Inflammatory macrophage treated with lipopolysaccharide for 1 hour (primary cell): Measurements from ENCODE around the gene DMBX1.

ENCODE experiments used
- DNase-seq, 2 donors: peaks; one replicate each; pipeline ENCODE4 v3.0.0-alpha.2; 2020 to 2022

The DMBX1 gene

DNA sequence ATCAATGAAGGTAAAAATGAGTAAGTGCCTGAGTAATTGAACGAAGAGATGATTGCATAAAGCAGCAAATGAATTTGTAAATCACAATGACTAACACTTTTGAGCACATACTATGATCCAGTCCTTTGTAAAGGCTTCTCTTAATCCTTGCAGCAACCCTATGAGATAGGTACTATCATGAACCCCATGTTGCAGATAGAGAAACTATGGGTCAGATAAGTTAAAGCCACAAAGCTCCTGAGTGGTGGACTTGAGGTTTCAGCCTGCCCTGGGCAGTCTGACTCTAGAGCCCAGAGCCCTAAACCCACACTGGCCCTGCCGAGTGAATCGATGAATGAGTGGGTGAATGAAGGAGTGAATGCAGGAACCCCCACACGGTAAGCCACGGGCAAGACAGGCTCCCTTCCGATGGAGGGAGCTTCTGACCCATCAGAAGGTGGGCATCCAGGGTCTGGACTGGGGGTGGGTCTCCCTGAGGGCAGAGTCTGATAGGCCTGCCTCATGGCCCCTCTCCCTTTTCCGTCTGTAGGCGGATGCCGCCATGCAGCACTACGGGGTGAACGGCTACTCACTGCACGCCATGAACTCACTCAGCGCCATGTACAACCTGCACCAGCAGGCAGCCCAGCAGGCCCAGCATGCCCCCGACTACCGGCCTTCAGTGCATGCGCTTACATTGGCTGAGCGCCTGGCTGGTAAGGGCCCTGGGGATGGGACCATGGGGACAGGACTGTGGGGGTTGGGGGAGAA, 17.0 kb downstream of the DMBX1 start:
- DNase-seq, result no peak

DNA sequence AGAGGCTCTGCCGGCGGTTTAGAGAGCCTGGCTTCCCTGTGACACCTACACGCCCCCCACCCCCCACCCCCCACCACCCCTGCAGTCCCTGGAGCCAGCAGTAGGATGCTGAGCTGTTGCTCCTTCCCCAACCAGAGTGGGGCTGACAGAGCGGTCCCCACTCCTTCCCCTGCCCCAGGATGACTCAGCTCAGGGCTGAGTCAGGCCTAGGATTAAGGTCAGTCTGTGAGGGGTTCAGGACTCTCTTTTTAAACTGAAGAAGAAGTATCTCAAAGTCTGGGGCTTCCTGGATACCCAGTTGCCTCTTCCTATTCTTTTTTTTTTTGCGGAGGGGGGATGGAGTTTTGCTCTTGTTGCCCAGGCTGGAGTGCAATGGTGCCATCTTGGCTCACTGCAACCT, 19.1 kb downstream of the DMBX1 start:
- DNase-seq, result peak in 1 of 2 donors; percentile 33

DNA sequence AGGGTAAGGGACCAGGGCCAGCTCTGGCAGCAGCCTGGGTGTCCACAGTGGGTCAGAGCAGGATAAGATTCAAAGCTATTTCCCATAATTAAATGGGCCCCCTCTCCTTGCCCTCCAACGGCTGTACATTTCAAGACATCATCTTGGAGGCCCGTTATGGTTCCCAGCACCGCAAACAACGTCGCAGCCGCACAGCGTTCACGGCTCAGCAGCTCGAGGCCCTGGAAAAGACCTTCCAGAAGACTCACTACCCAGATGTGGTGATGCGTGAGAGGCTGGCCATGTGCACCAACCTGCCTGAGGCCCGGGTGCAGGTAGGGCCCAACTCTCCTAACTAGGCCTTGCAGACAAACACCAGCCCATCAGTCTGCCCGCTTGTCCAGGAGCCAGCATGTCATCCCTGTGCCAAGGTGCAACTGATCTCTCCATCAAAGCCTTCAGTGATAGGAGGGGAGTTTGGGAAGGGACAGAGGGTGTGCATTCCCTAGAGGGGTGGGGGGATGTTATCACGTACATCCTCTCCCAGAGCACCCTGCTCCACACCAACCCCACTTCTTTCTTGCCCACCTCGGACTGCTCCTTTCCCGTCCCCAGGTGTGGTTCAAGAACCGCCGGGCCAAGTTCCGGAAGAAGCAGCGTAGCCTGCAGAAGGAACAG, 20.8 kb downstream of the DMBX1 start:
- DNase-seq, result no peak

DNA sequence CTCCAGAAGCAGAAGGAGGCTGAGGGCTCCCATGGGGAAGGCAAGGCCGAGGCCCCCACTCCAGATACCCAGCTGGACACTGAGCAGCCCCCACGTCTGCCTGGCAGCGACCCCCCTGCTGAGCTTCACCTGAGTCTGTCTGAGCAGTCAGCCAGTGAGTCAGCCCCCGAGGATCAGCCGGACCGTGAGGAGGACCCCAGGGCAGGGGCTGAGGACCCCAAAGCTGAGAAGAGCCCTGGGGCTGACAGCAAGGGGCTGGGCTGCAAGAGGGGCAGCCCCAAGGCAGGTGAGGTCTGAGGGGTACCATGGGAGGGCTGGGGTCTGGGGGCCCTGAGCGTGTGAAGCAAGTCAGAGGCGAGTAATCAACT, 21.3 kb downstream of the DMBX1 start:
- no peak for DNase-seq

DNA sequence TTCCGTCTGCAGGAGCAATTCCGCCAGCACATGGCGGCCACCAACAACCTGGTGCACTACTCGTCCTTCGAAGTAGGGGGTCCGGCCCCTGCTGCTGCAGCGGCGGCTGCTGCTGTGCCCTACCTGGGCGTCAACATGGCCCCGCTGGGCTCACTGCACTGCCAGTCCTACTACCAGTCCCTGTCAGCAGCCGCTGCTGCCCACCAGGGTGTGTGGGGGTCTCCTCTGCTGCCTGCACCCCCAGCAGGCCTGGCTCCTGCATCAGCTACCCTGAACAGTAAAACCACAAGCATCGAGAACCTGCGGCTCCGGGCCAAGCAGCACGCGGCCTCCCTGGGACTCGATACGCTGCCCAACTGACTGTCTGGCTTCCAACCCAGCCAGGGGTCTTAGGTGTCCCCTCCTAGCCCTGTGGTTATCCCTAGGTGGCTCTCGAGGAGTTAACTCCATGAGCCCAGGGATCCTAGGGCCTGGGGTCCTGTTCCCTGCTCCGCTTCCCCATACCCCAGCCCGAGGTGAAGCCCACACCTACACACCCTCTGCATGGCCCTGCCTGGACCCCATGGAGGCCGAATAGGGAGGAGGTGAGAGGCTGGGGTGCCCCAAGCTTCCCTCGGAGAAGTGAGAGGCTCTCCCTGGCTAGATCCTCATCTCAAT, 22.6 kb downstream of the DMBX1 start:
- no peak for DNase-seq

DNA sequence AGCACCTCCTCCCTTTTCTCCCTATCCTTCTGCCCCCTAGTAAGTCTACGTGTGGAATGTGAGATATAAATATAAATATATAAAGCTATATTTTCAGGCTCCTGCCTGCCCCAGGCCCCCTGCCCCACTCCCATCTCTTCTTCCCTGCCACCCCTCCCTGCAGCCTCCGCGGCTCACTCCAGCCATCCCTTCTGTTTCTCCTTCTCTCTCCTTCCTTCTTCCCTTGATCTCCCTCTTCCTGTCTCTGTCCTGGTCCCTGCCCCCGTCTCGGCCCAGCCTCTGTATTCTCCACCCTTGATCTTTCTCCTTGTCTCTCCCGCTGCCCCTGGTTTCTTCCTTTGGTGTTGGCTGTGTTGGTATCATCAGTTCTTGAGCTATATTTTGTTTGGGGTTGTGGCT, 23.2 kb downstream of the DMBX1 start:
- no peak for DNase-seq

DNA sequence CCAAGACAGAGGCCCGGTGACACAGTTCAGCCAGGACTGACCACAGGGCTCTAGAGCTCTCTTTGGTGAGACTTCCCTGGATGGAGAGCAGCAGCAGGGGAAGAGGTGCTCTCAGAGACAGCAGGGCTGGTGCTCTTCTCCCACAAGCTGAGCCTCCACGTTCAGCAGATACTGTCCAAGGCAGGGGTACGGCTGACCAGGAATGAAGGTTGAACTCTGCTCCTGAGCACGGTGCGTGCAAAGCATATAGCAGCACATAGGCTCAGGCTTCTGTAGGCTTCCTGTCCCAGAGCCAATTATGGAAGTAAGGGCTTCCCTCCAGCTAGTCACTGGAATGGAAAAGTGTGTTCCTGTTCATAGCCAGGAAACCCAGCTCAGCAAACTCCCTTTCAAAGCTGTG, 23.9 kb downstream of the DMBX1 start:
- DNase-seq, result no peak

DNA sequence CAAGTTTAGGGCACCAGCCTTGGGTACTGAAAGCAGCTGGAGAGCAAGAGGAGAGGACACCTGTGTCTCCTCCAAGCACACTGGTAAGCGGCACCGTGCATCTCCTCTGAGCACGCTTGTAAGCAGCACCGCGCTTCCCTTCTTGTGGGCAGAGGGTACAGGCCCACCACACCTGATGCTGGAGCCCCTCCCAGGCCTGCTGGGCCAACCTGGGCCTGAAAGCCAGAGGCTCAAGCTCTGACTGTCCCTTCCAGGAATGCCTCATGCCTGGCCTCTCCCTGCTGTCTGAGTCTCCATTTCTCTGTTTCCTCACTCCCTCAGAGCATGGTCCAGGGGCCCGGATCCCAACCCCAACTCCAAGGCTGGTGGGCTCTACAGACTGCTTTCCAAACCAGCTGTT, 25.9 kb downstream of the DMBX1 start:
- DNase-seq, result no peak

DNA sequence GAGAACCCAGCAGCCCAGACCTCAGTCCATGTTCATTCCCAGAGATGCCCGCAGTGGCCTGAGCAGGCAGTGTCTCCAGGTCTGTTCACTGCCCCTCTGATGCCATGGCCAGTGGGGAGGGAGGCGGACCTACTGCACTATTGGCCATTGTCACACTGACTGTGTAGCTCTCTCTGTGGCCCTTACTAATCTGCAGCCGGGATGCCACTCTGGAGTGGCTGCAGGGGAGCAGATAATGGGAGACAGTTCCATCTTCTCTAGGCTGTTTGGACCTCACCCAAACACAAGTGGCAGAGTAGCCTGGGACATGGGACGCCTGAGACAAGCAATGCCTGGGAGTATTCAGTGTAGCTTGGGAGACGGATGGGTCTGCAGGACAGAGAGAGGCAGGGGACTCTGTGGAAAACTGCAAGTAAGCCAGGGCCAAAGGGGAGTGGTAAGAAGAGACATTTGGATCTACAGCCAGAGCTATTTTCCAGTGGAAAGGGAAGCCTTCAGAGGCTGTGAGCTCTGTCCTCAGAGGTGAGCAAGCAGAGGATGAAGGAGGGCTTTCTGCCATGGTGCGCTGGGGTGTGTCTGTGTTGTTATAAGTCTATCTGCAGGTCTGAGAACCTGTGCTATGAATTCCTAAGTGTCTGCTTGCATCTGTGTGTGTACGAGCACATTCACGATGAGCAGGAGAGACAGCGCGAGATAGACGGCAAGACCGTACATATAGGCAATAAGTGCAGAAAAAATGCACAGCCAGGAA, 26.7 kb downstream of the DMBX1 start:
- no peak for DNase-seq

DNA sequence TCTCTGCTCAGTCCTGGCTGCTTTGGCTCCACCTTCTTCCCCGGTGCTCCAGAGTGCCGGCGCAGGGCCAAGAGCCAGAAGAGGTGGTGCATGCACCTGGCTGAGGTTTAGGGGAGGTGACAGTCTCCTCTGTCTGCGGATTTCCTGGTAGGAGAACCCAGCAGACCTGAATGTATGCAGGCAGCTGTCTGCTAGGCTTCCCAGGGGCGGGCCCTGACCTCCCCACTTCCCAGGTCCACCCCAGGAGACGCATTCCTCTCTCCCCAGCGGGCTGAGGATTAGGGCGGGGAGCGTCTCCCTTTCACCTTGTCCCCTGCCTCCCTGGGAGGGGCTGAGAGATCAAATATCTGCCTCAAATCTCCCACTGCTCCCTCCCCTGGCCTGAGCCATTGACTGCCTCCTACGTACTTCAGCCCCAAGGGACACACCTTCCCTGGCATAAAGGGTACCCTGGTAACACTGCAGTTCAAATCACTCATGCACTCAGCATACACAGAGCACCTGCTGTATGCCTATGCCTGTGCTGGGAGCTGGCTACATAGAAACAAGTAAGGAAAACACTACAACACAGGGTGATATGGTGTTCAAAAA, 27.5 kb downstream of the DMBX1 start:
- DNase-seq, result no peak

DNA sequence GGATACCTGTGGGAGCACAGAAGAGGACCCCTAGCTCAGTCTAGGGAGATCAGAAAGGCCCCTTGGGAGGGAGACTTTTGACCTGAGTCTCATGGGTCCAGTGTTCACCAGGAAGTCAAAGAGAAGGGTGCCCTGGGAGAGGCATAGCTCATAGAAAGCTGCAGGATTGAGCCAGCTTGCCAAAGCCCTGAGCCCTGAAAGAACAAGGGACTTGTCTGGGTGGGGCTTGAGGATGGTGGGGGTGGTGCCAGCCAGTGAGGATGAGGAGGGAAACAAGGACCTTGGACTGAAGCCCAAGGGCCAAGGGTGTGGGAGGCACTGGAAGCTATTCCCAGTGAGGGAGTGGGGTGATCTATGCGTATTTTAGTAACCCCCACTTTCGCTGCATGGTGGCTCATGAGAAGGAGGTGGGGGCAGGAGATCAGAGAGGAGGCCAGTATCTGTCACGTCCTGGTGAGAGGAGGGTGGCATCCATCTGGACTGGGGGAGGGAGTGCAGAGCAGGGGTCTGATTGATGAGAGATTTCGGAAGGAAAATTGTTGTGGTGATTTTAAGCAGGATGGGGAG, 28.4 kb downstream of the DMBX1 start:
- no peak for DNase-seq

DNA sequence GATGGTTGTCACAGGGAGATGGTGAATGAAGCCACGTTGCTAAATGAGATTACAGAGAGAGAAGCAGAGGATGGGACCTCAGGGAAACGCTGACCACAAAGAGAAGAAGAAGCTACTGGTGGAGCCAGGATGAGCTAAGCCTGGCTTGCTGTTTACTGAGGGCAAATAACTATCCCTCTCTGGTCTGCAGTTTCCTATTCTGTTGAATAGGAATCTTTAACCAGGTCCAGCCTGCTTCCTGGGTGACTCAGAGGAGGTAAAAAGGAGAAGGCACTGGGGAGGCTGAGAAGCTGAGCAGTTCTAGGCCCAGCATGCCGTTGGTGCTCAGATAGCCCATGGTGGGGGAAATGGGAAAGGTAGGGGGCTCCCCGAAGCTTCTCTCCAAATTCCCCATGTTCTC, 29.6 kb downstream of the DMBX1 start:
- DNase-seq, result peak in 1 of 2 donors; percentile 8

DNA sequence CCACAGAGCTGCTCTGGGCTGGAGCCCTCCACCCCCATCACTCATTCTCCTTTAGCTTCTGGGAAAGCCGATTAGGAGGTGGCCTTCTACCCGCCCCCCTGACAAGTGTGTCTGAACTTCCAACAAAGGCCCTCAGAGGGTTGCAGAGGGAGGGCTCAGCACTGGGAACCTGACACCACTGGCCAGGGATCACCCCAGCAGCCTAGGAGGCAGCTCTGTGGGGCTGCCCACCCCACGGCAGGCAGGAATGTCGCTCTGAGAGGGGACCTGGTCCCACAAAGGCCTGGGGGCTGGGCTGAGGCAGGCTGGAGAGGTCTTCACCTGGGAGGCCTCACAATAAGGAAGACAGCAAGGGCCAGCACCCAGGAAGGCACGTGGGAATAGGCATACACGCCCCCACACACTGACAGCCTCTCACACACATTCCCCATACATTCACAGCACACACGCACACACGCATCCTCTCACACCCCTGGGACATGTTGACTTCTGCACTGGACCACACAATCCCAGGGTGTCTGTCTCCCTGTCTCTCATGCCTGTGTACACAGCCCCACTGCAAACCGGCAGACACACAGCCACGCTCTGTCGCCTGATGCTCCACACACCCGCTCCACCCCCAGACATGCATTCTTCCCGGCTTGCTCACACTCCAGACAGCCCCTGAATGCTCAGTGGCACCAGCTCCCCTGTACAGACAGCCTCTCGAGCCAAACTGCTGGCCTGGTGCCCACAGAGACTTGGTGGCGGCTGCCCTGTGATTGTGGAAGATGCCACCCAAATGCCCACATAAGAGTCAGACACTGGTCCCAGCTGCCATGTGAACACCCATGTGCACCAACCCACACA, 30.7 kb downstream of the DMBX1 start:
- DNase-seq, result no peak

DNA sequence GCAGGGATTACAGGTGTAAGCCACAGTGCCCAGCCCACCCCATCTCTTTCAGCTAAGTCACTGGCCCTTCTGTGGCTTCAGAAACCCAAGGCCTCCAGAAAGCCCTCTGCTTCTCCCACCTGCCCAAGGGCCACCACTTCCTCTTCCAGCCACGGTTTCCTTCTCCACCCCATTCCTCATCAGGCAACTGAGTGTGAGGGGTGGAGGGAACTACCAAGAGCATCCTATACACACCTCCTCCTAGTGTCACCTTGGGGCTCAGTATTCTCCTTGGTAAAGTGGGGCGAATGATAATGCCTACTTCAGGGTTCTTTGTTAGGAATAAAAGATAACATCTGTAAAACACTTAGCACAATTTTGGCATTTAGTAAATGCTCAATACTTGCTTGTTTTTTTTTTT, 31.8 kb downstream of the DMBX1 start:
- DNase-seq, result no peak

DNA sequence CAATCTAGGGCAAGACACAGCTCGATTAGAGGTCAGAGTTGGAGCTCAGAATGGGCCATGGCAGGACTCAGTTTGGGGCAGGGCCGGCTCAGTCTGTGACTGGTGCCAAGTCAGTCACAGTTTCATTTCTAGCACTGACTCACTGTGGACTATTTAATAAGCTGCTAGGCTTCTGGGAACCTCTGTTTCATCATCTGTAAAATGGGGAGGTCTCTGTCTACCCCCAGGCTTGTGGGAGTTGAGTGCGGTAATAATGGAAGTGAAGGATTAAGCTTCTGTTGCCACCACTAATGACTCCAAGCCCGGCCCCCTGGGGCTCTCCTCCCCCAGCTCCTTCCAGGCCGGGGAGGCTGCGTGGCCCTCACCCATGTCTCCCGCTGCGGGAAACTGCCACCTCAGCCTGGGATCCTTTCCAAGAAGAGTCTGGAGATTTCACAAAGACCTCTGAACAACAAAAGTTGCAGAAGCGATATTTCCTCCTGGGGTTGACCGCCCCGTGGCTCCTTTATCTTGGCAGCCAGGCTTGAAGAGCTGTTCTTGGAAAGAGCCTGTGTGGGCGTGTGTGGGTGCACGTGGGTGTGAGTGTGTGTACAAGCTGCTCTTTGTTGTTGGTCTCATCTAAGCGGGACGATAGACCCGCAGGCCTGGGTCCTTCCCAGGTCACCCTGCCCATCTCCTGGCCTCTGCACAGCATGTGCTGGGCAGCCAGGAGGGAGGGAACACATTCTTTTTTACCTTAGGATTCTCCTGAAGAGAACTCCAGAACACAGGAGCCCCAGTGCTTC, 32.7 kb downstream of the DMBX1 start:
- DNase-seq, result peak; percentile 77 to 82

DNA sequence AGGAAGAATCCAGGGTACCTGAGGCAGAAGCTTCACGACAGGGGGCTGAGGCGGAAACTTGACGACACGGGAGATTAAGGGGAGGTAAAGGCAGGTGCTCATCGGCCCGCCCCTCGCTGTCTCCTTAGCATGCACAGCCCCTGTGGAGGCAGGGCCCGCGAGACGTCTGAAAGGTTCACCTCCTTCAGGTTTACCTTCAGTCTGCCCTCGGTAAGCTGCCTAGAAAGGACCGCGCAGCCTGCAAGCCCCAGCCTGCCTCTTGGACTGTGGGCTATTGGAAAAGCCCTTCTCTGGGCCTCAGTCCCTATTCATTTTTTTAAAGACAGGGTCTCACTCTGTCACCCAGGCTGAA, 33.3 kb downstream of the DMBX1 start:
- no peak for DNase-seq

DNA sequence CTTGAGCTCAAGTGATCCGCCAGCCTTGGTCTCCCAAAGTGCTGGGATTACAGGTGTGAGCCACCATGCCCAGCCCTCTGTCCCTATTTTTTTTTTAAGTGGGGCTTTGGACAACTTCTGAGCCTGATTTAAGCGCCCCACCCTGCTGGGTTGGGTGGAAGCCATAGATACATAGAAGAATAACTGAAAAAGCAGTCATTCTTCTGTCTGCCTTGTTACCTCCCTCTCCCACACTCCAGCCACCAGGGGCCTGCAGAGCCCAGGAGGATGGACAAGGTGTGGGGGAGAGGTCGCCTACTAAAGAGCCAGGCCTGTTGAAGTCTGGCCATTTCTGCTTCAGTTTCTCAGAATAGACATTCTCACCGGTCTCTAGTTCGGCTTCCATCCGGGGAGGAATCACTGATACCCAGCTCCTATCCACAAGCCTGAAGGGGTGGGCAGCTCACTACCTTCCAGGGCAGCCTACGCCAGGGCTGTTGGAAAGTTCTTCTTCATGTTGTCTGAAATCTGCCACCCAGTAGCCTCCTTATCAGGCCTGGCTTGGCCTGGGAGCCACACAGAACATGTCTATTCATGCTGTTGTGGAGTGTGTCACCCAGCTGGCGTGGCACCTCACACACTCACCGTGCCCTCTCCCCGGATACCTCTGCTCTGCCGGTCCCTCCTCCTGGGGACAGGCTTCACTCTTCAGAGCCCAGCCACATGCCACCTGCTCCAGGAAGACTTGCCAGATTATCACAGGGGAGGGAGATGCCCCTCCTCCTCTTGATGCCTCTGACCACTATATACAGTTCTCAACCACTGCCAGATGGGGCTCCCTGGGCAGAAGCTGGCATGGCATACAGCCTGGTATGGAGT, 34.1 kb downstream of the DMBX1 start:
- DNase-seq, result no peak

DNA sequence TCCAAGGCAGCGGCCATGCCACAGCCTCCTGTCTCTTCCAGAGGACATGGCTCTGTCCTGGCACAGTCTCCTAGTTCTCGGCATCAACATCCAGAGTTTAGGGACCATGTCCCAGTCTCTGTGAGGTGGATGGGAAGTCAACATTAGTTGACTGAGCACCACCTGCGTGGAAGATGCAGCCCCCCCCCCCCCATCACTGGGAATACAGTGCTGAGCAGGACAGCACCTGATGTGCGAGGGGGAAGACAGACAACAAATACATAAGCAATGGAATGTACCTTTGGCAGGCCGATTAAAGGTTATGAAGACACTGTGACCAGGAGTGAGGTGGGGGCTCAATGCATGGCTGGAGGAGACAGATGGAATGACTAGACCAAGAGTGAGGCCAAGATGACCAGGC, 35.2 kb downstream of the DMBX1 start:
- DNase-seq, result no peak

DNA sequence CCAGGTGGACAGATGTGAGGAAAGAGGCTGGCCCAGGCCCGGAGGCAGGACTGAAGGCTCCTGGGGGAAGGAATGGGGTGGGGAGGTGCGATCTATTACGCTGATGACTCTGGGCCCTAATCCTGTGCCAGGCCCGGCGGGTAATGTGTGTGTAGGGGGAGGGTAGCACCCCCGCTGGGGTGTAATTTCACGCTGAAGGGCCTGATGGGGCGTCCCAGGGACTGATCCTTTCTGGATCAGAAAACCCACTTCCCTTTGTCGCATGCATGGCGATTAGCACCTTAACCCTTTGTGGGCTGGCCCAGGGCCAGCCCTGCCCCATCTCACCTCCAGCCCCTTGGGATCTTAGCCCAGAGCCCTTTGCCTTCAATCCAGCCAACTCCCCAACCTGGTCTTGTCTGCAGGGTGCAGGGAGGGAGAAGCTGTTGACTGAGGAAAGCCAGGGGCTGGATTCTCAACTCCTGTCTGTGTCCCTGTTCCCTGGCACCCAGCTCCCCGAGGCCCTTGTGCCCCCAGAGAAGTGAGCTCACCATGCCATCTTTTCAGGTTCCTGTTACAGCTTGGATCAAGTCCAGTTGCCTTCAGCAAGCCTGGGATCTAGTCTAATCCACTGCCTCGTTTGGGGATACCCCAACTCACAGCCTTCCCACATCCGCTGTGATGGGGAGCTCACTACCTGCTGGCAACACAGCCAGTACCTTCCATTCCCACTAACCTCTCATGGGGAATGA, 35.8 kb downstream of the DMBX1 start:
- DNase-seq, result no peak
